ENCODE measurements around the gene CNOT10.
"Not testable (repeated sequence)": the region's sequence is repeated elsewhere in the genome, so short reads cannot be mapped to it uniquely, and the experiment has no call there.

The CNOT10 gene

GRCh38 chr3:32684800-32685542 is at the start of gene CNOT10:
Gene CNOT10 (plus strand): TSS chr3:32685188. CDS start chr3:32685461, 273 bp downstream.
- DNase-seq (ENCODE audit: low read depth in 2 of 2): peak; percentile 87 to 90

GRCh38 chr3:32640939-32641338 is 44.0 kb upstream of the CNOT10 start:
- no peak for DNase-seq (ENCODE audit: low read depth in 2 of 2)

DNA sequence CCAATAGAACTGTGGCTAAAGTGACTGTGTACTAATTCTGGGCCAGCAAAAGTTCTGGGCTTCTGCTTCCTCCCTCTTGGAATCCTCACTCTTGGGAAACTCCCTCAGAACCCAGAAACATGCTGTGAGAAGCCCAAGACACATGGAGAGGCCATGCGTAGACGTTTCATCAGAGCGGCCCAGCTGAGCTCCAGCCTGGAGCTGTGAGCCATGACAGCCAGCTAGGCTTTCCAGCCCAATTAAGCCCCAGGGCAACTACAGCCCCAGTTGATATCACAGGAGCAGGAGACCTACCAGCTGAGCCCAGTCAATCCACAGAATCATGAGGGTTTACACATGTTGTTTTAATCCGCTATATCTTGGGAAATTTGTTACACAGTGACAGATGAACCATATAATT is 43.6 kb upstream of the CNOT10 start:
- DNase-seq (ENCODE audit: low read depth in 2 of 2): no peak

DNA sequence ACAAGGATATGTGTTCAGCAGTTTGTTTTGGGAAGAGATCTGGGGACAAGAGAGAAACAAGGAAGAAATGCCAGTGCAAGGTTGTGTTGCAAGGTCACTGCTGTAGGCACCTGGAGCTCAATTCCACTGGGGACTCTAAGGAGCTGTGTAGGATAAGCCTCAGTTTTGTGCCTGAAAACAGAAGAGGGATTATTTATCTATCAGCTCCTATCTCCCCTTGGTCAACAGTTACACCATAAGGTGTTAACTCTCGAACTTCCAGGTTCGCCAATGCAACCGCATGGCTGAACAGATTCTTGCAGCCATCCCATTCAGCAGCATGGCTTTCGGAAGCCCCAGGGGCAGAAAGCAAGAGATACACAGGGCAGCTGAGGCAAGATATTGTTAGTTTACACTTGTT is 41.6 kb upstream of the CNOT10 start:
- no peak for DNase-seq (ENCODE audit: low read depth in 2 of 2)

GRCh38 chr3:32643816-32644215 is 41.2 kb upstream of the CNOT10 start:
- no peak for DNase-seq (ENCODE audit: low read depth in 2 of 2)

- DNase-seq (ENCODE audit: low read depth in 2 of 2): no peak
Observed at GRCh38 chr3:32644380-32644779, 40.6 kb upstream of the CNOT10 start.

- no peak for DNase-seq (ENCODE audit: low read depth in 2 of 2)
Observed at GRCh38 chr3:32646761-32647160, 38.2 kb upstream of the CNOT10 start.

DNA sequence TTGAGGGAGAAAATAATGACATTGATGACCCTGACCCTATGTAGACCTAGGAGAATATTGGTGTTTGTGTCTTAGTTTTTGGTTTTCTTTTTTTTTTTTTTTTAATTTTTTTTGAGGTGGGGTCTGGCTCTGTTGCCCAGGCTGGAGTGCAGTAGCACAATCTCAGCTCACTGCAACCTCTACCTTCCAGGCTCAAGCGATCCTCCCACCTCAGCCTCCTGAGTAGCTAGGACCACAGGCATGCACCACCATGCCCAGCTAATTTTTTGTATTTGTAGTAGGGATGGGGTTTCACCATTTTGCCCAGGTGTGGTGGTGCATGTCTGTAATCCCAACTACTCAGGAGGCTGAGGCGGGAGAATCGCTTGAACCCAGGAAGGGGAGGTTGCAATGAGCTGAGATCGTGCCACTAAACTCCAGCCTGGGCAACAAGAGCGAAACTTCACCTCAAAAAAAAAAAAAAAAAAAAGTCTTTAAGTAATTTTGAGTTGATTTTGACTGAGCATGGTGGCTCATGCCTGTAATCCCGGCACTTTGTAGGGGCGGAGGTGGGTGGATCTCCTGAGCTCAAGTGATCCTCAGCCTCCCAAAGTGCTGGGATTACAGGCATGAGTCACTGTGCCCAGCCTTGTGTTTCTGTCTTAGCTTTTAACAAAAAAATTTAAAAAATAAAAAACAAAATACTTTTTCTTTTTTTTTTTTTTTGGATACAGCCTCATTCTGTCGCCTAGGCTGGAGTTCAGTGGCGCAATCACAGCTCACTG is 32.5 kb upstream of the CNOT10 start:
- not testable (repeated sequence) for DNase-seq (ENCODE audit: low read depth in 2 of 2)

DNA sequence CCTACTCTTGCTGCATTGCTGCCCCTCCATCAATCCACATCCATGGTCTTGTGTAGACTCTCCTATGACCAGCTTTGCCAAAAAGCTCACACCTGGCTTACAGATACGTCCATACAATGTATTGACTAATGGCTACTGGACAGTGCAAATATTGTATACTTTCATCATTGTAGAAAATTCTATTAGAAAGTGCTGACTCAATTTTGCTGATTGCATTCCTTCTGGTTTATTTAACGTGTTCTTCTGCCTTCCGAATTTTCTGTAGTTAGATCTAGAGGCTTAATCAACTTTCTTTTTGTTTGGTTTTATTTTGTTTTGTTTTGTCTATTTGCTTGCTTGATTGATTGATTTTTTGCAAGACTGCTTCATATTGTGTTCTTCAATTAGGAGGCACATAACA is 29.8 kb upstream of the CNOT10 start:
- DNase-seq (ENCODE audit: low read depth in 2 of 2): no peak

GRCh38 chr3:32660634-32661033 is 24.4 kb upstream of the CNOT10 start:
- no peak for DNase-seq (ENCODE audit: low read depth in 2 of 2)

GRCh38 chr3:32662647-32663046 is 22.3 kb upstream of the CNOT10 start:
- no peak for DNase-seq (ENCODE audit: low read depth in 2 of 2)

GRCh38 chr3:32664630-32665075 is 20.3 kb upstream of the CNOT10 start:
- not testable (repeated sequence) for DNase-seq (ENCODE audit: low read depth in 2 of 2)

DNA sequence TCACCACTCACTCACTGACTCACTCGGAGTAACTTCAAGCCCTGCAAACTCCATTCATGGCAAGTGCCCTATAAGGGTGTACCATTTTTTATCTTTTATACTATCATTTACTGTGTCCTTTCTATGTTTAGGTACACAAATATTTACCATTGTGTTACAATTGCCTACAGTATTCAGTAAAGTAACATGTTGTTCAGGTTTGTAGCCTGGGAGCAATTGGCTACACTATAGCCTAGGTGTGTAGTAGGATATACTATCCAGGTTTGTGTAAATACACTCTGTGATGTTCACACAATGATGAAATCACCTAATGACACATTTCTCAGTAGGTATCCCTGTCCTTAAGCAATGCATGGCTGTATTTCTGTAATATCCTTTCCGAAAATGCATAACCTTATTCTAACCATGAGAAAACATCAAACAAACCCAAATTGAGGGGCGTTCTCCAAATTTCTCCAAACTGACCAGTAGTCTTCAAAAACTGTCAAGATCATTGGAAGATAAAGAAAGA is 17.9 kb upstream of the CNOT10 start:
- no peak for DNase-seq (ENCODE audit: low read depth in 2 of 2)

DNA sequence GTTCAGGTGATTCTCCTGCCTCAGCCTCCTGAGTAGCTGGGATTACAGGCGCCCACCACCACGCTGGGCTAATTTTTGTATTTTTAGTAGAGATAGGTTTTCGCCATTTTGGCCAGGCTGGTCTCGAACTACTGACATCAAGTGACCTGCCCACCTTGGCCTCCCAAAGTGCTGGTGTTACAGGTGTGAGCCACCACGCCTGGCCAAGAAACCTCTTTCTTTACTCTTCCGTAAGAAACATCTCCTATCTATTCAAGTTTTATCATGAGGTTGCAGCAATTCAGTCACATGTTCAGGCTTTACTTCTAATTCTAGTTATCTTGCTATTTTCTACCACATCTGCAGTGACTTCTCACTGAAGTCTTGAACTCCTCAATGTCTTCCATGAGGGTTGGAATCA is 15.8 kb upstream of the CNOT10 start:
- DNase-seq (ENCODE audit: low read depth in 2 of 2): not testable (repeated sequence)

DNA sequence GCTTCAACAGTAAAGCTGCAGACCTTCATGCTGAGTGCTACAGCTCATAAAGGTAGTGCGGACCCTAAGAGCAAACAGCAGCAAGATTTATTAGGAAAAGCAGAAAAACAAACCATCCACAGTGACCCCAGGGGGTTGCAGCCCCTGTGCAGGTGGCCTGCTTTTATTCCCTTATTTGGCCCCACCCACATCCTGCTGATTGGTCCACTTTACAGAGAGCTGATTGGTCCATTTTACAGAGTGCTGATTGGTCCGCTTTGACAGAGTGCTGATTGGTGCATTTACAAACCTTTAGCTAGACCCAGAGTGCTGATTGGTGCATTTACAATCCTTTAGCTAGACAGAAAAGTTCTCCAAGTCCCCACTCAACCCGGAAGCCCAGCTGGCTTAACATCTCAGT is 11.3 kb upstream of the CNOT10 start:
- DNase-seq (ENCODE audit: low read depth in 2 of 2): not testable (repeated sequence)

- no peak for DNase-seq (ENCODE audit: low read depth in 2 of 2)
Observed at GRCh38 chr3:32675164-32675563, 9.8 kb upstream of the CNOT10 start.

- DNase-seq (ENCODE audit: low read depth in 2 of 2): no peak
Observed at GRCh38 chr3:32675650-32676049, 9.3 kb upstream of the CNOT10 start.

GRCh38 chr3:32681811-32682210 is 3.2 kb upstream of the CNOT10 start:
- DNase-seq (ENCODE audit: low read depth in 2 of 2): no peak

DNA sequence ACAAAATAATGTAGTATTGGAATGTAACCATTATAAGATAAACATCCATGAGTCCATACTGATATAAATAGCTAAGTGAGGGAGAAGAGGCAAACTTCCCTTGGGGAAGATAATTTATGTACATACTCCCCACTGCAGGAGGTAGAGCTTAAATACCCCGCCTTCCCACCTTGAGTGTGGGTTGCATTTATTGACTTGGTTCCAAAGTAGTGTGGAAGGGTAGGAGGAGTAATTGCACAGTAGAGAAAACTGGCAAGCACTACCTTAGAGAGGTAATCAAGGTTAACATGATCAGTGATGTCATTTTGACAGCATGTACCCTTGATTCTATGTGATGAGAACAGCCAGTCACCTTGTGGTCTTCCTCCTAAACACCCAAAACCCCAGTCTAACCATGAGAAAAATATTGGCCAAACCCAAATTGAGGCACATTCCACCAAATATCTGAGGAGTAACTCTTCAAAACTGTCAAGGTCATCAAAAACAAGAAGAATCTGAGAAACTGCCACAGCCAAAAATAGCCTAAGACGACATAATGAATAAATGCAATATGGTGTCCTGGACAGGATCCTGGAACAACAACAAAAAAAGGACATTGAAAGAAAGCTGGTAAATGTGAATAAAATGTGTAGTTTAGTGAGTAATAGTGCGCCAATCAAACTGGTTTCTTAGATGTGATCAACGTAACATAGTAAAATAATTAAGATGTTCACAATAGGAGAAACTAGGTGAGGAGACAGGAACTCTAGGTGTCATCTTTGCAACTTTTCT is 774 bp upstream of the CNOT10 start:
- no peak for DNase-seq (ENCODE audit: low read depth in 2 of 2)

DNA sequence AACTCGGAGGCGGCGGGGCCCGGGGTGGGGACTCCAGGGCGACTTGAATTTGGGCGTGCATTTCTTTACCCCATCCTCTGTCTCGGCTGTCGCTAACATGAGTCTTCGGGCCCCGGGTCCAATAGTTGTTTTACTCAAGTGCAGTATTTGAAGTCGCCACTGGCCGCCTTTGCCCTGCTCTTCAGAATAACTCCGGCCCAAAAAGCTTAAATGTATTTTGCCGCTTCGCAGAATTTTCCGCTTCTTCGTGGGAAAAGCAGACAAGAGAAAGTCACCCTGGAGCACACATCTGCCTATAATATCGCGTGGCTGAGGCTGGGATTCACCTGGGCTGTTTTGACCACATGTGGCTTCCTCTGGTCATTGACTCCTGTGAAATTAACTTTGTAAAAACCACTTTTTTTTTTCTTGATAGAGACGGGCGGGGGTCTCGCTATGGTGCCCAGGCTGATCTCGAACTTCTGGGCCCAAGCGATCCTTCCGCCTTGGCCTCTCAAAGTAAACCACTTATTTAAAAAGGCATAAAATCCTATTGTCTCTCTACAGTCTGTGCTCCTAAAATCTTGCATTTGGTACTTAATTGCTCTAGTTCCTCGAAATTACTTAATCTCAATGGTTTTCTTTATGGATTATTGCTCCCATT is 676 bp downstream of the CNOT10 start:
- no peak for DNase-seq (ENCODE audit: low read depth in 2 of 2)

GRCh38 chr3:32686713-32687112 is 1.7 kb downstream of the CNOT10 start:
- no peak for DNase-seq (ENCODE audit: low read depth in 2 of 2)

DNA sequence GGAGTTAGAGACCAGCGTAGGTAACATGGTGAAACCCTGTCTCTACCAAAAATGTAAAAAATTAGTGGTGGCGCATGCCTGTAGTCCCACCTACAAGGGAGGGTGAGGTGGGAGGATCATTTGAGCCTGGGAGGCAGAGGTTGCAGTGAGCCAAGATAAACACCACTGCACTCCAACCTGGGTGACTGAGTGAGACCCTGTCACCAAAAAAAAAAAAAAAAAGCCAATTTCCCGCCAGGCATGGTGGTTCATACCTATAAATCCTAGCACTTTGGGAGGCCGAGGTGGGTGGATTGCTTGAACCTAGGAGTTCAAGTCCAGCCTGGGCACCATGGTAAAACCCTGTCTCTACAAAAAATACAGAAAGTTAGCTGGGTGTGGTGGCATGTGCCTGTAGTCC is 6.9 kb downstream of the CNOT10 start:
- no peak for DNase-seq (ENCODE audit: low read depth in 2 of 2)
